ENCODE measurements around the gene BRD4. TPM values are rescaled to one million over a fixed set of nuclear protein-coding genes. Genes with fewer than 3 reads are reported as not detected.

Gene BRD4
- total and polyA plus RNA-seq, 2 of the 13 experiments (the other 11 are each of a cell fraction or from before 2014, with no cell fraction given) = 10.5 to 11.4 TPM

- Histone ChIP-seq H3K4me2 (ENCODE audit: low read depth, low read length) (no peak overlapping the region), H3K9me3 (ENCODE audit: low read length) (no peaks in the 10 kb centered on the region), H3K4me3 (replicated peaks in 1 of 3; ENCODE audit: insufficient read depth in 1 of 3, low read depth in 2 of 3, low read length in 3 of 3) (no peak overlapping the region), H3K4me1 (ENCODE audit: insufficient read depth, low read length) (peaks cover 15% of the 10 kb centered on the region), H3K79me2 (ENCODE audit: insufficient read depth, low read length) (no peaks in the 10 kb centered on the region), H3K9ac (ENCODE audit: insufficient read depth, low read depth, low read length) (no peak overlapping the region), H3K27me3 (ENCODE audit: control insufficient read depth in 1 of 2, insufficient read depth in 2 of 2, low read length in 2 of 2) (no peaks in the 10 kb centered on the region; a peak in 1 of 5 replicates), H4K20me1 (ENCODE audit: insufficient read depth, low read length) (peaks cover 34% of the 10 kb centered on the region; the same call in 1 of the 2 replicates), H3K27ac (ENCODE audit: extremely low read length, insufficient read depth, low read length) (no peak overlapping the region), H2AFZ (ENCODE audit: low read length) (no peak overlapping the region), H3K36me3 (replicated peaks in 1 of 2; ENCODE audit: control insufficient read depth in 1 of 2, insufficient read depth in 2 of 2, low read length in 2 of 2) (peaks cover 66 to 96% of the 10 kb centered on the region in 2 experiments)
- WGBS (ENCODE audit: low lambda C conversion rate) = 96% methylated on average over 10 of the region's 10 CpGs
- POLR2A ChIA-PET = no interaction called here
- intact Hi-C loops (cut with micrococcal nuclease; ENCODE audit: unreplicated experiment) = no loop called here
- FAIRE-seq (no peak), DNase-seq (ENCODE audit: low spot score) (no peak), ATAC-seq (no peak)
- CTCF ChIA-PET (ENCODE audit: low intra/inter-chr PET ratio, low total read pairs) = no interaction called here
- TF ChIP-seq, protein P1, sequence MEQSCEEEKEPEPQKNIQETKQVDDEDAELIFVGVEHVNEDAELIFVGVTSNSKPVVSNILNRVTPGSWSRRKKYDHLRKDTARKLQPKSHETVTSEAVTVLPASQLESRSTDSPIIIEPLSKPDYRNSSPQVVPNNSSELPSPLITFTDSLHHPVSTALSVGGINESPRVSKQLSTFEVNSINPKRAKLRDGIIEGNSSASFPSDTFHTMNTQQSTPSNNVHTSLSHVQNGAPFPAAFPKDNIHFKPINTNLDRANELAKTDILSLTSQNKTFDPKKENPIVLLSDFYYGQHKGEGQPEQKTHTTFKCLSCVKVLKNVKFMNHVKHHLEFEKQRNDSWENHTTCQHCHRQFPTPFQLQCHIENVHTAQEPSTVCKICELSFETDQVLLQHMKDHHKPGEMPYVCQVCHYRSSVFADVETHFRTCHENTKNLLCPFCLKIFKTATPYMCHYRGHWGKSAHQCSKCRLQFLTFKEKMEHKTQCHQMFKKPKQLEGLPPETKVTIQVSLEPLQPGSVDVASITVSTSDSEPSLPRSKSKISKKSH (CRISPR knock-in tag; IDR thresholded peaks at IDR 0.05; ENCODE audit: borderline replicate concordance) = no peak
- peak; percentile 78 for TF ChIP-seq RBM22 (optimal IDR thresholded peaks at IDR 0.05; ENCODE audit: low read length)
- TF ChIP-seq, protein P2, sequence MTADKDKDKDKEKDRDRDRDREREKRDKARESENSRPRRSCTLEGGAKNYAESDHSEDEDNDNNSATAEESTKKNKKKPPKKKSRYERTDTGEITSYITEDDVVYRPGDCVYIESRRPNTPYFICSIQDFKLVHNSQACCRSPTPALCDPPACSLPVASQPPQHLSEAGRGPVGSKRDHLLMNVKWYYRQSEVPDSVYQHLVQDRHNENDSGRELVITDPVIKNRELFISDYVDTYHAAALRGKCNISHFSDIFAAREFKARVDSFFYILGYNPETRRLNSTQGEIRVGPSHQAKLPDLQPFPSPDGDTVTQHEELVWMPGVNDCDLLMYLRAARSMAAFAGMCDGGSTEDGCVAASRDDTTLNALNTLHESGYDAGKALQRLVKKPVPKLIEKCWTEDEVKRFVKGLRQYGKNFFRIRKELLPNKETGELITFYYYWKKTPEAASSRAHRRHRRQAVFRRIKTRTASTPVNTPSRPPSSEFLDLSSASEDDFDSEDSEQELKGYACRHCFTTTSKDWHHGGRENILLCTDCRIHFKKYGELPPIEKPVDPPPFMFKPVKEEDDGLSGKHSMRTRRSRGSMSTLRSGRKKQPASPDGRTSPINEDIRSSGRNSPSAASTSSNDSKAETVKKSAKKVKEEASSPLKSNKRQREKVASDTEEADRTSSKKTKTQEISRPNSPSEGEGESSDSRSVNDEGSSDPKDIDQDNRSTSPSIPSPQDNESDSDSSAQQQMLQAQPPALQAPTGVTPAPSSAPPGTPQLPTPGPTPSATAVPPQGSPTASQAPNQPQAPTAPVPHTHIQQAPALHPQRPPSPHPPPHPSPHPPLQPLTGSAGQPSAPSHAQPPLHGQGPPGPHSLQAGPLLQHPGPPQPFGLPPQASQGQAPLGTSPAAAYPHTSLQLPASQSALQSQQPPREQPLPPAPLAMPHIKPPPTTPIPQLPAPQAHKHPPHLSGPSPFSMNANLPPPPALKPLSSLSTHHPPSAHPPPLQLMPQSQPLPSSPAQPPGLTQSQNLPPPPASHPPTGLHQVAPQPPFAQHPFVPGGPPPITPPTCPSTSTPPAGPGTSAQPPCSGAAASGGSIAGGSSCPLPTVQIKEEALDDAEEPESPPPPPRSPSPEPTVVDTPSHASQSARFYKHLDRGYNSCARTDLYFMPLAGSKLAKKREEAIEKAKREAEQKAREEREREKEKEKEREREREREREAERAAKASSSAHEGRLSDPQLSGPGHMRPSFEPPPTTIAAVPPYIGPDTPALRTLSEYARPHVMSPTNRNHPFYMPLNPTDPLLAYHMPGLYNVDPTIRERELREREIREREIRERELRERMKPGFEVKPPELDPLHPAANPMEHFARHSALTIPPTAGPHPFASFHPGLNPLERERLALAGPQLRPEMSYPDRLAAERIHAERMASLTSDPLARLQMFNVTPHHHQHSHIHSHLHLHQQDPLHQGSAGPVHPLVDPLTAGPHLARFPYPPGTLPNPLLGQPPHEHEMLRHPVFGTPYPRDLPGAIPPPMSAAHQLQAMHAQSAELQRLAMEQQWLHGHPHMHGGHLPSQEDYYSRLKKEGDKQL (CRISPR knock-in tag; IDR thresholded peaks at IDR 0.05; ENCODE audit: low read depth) = no peak
- no TSS peak for BruUV-seq (replicated peaks)
- in situ Hi-C loops (cut with HindIII; ENCODE audit: extremely low pct_ligation_motif_present, low pct_unique_long_range_greater_than_20kb) = no loop called here
Observed at GRCh38 chr19:15254547-15254946, 77.8 kb downstream of the BRD4 start.
